A673 (cell line): ENCODE data around the gene CELSR1.

Source experiments
- CTCF ChIP-seq: fragments of 300-800, 200-600 bp; sonication (generic); conservative IDR thresholded peaks from 2 replicates; pipeline ENCODE4 v1.5.1; 2017; ENCODE audit warnings: low read depth, mild to moderate bottlenecking, antibody characterized with exemption, low read length, moderate library complexity, mixed read lengths
- EZH2 ChIP-seq: fragments of 200-600 bp; sonication (generic); IDR thresholded peaks from 2 replicates; pipeline ENCODE4 v1.6.1; 2017; ENCODE audit warnings: borderline replicate concordance, low read depth, mild to moderate bottlenecking, mixed read lengths, antibody characterized with exemption, low read length; ENCODE audit not compliant: poor library complexity, severe bottlenecking

DNA sequence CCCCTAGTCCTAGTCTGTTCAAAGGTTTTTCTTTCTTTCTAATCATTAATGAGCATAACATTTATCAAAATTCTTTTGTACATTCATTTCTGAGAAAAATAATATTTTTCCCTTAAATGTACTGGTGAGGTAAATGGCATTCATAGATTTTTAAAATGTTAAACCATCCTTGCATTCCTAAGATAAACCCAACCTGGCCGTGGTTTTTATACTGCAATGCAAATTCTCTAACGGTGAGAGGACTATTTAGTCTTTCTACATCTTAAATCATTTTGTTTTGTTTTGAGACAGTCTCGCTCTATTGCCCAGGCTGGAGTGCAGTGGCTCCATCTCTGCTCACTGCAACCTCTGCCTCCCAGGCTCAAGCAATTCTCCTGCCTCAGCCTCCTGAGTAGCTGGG, 161.3 kb downstream of the CELSR1 start:
- TF ChIP-seq CTCF: no peak
- TF ChIP-seq EZH2: no peak
